ENCODE data around the gene GRK5.
A peak's percentile ranks its signal among the peaks of the same experiment; 100 is the strongest.

The GRK5 gene

DNA sequence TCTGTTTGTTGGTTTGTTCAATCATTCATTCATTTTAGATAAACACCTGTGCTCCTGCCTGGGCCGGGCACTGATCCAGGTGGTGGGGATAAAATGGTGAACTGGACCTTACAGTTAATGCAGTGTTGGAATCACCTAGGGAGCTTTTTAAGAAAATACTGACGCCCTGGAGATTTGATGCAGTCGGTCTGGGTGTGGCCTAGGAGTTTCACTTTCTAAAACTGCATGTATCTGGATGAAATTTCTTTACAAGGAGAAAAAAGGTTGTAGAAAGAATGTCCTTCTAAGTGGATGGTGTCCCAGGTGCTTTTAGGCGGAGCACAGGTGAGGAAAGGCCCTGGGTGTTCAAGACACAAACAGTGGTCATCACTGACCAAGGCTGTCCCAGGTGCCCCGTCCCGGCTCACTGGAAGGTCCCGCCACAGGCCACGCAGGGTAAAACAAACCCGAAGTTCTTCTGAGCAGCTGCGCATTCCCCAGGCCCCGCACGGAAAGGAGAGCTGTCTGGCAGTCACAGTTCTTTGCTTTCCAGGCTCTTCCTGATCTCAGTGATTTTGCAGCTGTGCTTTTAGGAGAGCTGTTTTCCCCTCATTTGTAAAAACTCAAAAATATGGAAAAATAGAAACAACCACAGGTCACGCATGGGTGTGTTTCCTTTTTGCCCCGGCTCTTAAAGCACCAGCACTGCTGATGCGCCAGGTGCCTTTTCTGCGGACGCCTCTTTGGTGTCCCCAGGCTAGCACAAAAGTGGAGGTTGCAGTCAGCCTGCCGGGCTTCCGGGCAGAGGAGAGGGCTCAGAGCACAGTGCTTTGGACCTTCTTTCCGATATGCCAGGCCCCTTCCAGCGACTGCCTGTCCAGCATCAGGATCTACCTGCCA lies 161.9 kb downstream of the GRK5 start:
- no peaks in the 10 kb centered on the region for H3K36me3 ChIP-seq (replicated peaks; ENCODE audit: insufficient read depth, low read length)
- H3K27ac ChIP-seq (ENCODE audit: low read length), result no peak overlapping the region
- no peaks in the 10 kb centered on the region for H3K9me2 ChIP-seq (replicated peaks; ENCODE audit: insufficient read depth, low read length)
- H3K4me1 ChIP-seq (ENCODE audit: low read length), result peaks cover 4% of the 10 kb centered on the region; the same call in 1 of the 2 replicates
- H3K9ac ChIP-seq (ENCODE audit: low read length), result no peak overlapping the region
- no peak overlapping the region for H2AFZ ChIP-seq (ENCODE audit: low read length)
- no peaks in the 10 kb centered on the region for H3F3A ChIP-seq (ENCODE audit: insufficient read depth, low read length)
- no peaks in the 10 kb centered on the region for H3K9me3 ChIP-seq (replicated peaks; ENCODE audit: insufficient read depth, low read length)
- 0 out of 2 replicates have a peak, but pooled peaks cover 3% of the 10 kb centered on the region for H4K20me1 ChIP-seq (ENCODE audit: insufficient read depth, low read length)
- H3K79me2 ChIP-seq (ENCODE audit: low read length), result peaks cover 96% of the 10 kb centered on the region
- H3K4me3 ChIP-seq (ENCODE audit: low read length), result no peak overlapping the region
- H3K4me2 ChIP-seq (ENCODE audit: low read depth, low read length), result peak overlapping the region; percentile 8; the same call in 1 of the 2 replicates
- no peaks in the 10 kb centered on the region for H3K27me3 ChIP-seq (replicated peaks; ENCODE audit: insufficient read depth, low read length)
- DNase-seq, result no peak
- TF ChIP-seq EZH2phosphoT487 (IDR thresholded peaks at IDR 0.05; ENCODE audit: low read length) (no peak), EZH2 (optimal IDR thresholded peaks at IDR 0.05; ENCODE audit: low read depth, low read length) (no peak)
- TF ChIP-seq, protein P1, sequence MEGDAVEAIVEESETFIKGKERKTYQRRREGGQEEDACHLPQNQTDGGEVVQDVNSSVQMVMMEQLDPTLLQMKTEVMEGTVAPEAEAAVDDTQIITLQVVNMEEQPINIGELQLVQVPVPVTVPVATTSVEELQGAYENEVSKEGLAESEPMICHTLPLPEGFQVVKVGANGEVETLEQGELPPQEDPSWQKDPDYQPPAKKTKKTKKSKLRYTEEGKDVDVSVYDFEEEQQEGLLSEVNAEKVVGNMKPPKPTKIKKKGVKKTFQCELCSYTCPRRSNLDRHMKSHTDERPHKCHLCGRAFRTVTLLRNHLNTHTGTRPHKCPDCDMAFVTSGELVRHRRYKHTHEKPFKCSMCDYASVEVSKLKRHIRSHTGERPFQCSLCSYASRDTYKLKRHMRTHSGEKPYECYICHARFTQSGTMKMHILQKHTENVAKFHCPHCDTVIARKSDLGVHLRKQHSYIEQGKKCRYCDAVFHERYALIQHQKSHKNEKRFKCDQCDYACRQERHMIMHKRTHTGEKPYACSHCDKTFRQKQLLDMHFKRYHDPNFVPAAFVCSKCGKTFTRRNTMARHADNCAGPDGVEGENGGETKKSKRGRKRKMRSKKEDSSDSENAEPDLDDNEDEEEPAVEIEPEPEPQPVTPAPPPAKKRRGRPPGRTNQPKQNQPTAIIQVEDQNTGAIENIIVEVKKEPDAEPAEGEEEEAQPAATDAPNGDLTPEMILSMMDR (IDR thresholded peaks at IDR 0.05; ENCODE audit: low read length), result no peak

DNA sequence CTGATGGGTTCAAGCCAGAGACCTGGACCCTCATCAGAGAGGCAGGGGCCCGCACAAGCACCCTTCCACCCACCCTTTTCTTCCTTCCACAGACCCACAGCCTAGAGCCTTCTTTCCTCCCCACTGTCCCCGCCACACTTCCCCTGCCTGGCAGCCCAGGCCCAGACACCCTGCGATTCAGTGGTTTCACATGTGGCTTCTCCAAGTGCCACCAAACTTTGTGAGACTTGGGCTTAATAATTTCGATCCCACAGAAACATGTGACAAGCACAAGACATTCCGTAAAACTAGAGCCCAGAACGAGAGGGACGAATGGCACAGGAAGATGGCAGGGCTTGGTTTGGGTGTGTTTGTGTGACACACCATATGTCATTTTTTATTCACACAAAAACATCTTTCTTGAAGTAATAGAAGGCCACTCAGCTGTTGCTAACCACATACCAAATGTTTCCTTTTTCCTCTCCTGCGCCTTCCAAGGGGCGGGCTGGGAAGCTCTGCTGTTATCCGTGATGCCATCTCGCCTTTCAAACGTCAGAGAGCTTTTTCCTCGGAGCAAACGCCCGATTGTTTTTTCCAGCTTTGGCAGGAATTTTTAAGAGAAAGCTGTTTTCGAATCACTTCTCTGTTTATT lies 162.9 kb downstream of the GRK5 start:
- Histone ChIP-seq H3K9me2 (replicated peaks; ENCODE audit: insufficient read depth, low read length) (no peaks in the 10 kb centered on the region), H2AFZ (ENCODE audit: low read length) (no peak overlapping the region), H3K27me3 (replicated peaks; ENCODE audit: insufficient read depth, low read length) (no peaks in the 10 kb centered on the region), H4K20me1 (ENCODE audit: insufficient read depth, low read length) (0 out of 2 replicates have a peak, but pooled peaks cover 3% of the 10 kb centered on the region), H3K9me3 (replicated peaks; ENCODE audit: insufficient read depth, low read length) (no peaks in the 10 kb centered on the region), H3K27ac (ENCODE audit: low read length) (no peak overlapping the region), H3K4me3 (ENCODE audit: low read length) (no peak overlapping the region), H3K4me2 (ENCODE audit: low read depth, low read length) (no peak overlapping the region), H3K4me1 (ENCODE audit: low read length) (peaks cover 4% of the 10 kb centered on the region; the same call in 1 of the 2 replicates), H3K79me2 (ENCODE audit: low read length) (peaks cover 99% of the 10 kb centered on the region), H3F3A (ENCODE audit: insufficient read depth, low read length) (no peaks in the 10 kb centered on the region), H3K9ac (ENCODE audit: low read length) (no peak overlapping the region), H3K36me3 (replicated peaks; ENCODE audit: insufficient read depth, low read length) (no peaks in the 10 kb centered on the region)
- no peak for DNase-seq
- no peak for TF ChIP-seq EZH2phosphoT487 (IDR thresholded peaks at IDR 0.05; ENCODE audit: low read length)

DNA sequence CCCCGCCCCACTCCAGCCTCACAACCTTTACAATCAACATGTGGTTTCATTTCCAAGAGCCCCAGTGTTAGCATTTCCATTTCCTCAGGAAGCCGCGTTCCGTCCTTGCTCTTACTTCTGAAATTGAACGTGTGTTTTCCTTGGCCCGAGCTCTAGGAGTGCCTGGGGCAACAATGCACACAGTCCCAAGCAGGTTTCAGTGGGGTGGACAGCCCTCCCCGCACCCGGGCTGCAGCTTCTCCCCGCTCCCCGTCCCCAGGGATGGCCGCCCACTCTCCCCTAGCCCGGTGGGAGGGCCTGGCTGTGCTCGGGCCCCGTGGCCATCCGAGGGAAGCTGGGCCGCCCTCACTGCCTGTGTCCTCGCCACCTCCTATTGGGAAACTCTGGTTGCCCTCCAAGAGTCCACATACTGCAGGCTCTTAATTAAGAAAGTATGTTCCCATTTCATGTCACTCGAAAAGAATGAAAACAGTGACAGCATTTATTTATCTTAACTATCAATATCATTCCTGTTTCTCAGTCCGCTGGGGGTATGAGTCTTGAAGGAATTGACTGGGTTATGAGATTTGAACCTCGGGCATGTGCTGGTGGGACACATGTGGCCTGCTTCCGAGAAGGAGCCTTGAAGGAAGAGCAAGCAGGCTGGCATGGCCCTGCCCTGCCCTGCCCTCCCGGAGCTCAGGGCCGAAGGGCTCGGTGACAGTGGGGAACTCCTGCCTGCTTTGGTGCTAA lies 163.8 kb downstream of the GRK5 start:
- no peak overlapping the region for H3K9ac ChIP-seq (ENCODE audit: low read length)
- H3K27ac ChIP-seq (ENCODE audit: low read length), result no peak overlapping the region

More for the DNA sequence above, 163.8 kb downstream of the GRK5 start:
- no peak overlapping the region for H2AFZ ChIP-seq (ENCODE audit: low read length)
- no peak overlapping the region for H3K4me2 ChIP-seq (ENCODE audit: low read depth, low read length)
- DNase-seq, result no peak
- 0 out of 2 replicates have a peak, but pooled peaks cover 3% of the 10 kb centered on the region for H4K20me1 ChIP-seq (ENCODE audit: insufficient read depth, low read length)
- H3K4me3 ChIP-seq (ENCODE audit: low read length), result no peak overlapping the region
- H3K4me1 ChIP-seq (ENCODE audit: low read length), result peaks cover 4% of the 10 kb centered on the region; the same call in 1 of the 2 replicates
- no peaks in the 10 kb centered on the region for H3K36me3 ChIP-seq (replicated peaks; ENCODE audit: insufficient read depth, low read length)
- no peaks in the 10 kb centered on the region for H3K27me3 ChIP-seq (replicated peaks; ENCODE audit: insufficient read depth, low read length)
- TF ChIP-seq EZH2phosphoT487 (IDR thresholded peaks at IDR 0.05; ENCODE audit: low read length) (no peak), EZH2 (optimal IDR thresholded peaks at IDR 0.05; ENCODE audit: low read depth, low read length) (no peak)
- TF ChIP-seq, protein P1 (IDR thresholded peaks at IDR 0.05; ENCODE audit: low read length), result no peak
- H3K9me2 ChIP-seq (replicated peaks; ENCODE audit: insufficient read depth, low read length), result no peaks in the 10 kb centered on the region
- no peaks in the 10 kb centered on the region for H3K9me3 ChIP-seq (replicated peaks; ENCODE audit: insufficient read depth, low read length)
- peaks cover 99% of the 10 kb centered on the region for H3K79me2 ChIP-seq (ENCODE audit: low read length)
- H3F3A ChIP-seq (ENCODE audit: insufficient read depth, low read length), result no peaks in the 10 kb centered on the region

All from MM.1S (cell line).